ENCODE measurements around the gene FGGY. TPM values are rescaled to one million over a fixed set of nuclear protein-coding genes. Genes with fewer than 3 reads are reported as not detected.

The FGGY gene
- total RNA-seq, 1 donor from 2014 or later = 31.2 TPM

DNA sequence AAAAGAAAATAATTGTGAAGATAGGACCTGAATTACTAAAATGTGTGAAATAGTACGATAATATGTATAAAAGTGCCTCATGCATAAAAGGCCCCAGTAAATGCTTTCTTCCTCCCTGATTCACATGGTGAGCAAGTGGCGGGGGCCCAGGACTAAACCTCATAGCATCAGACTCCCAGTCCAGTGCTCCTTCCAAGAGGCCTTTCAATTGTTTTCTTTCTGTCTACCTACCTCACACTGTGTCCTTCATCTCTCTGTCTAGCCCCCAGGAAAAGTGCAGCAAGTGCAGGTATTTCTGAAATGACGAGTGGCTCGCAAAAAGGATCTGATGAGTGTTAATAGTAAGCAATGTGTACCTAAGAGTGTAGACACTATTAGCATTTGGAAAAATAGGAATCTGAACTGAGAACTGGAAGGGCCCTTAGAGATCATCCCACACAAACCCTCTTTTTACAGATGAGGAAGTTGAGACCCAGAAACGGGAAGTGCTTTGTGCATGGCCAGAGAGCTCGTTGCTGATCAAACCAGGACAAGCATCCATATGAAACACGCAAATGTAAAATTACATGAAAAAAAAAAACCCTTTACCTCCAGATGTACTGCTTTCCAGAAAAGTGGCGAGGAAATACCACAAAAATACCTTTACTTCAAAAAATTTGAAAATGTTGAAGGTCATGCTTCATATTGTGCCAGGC lies 399.7 kb downstream of the FGGY start:
- DNase-seq = no peak
- H3K36me3 ChIP-seq = no peaks in the 10 kb centered on the region
- H3K4me1 ChIP-seq = peaks cover 34% of the 10 kb centered on the region
- intact Hi-C loops (cut with micrococcal nuclease) = loop anchor here (5.0 to 10.0 kb wide), 3 partner anchors 61 to 954 kb away; partner anchors contain the start of gene JUN
- TF ChIP-seq, protein P1, sequence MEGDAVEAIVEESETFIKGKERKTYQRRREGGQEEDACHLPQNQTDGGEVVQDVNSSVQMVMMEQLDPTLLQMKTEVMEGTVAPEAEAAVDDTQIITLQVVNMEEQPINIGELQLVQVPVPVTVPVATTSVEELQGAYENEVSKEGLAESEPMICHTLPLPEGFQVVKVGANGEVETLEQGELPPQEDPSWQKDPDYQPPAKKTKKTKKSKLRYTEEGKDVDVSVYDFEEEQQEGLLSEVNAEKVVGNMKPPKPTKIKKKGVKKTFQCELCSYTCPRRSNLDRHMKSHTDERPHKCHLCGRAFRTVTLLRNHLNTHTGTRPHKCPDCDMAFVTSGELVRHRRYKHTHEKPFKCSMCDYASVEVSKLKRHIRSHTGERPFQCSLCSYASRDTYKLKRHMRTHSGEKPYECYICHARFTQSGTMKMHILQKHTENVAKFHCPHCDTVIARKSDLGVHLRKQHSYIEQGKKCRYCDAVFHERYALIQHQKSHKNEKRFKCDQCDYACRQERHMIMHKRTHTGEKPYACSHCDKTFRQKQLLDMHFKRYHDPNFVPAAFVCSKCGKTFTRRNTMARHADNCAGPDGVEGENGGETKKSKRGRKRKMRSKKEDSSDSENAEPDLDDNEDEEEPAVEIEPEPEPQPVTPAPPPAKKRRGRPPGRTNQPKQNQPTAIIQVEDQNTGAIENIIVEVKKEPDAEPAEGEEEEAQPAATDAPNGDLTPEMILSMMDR (IDR thresholded peaks at IDR 0.05; ENCODE audit: borderline replicate concordance) = no peak
- no peak overlapping the region for H3K27ac ChIP-seq (replicated peaks)
- no peaks in the 10 kb centered on the region for H3K9me3 ChIP-seq (replicated peaks)
- H3K27me3 ChIP-seq (ENCODE audit: low read depth) = no peaks in the 10 kb centered on the region
- no peak overlapping the region for H3K4me3 ChIP-seq

DNA sequence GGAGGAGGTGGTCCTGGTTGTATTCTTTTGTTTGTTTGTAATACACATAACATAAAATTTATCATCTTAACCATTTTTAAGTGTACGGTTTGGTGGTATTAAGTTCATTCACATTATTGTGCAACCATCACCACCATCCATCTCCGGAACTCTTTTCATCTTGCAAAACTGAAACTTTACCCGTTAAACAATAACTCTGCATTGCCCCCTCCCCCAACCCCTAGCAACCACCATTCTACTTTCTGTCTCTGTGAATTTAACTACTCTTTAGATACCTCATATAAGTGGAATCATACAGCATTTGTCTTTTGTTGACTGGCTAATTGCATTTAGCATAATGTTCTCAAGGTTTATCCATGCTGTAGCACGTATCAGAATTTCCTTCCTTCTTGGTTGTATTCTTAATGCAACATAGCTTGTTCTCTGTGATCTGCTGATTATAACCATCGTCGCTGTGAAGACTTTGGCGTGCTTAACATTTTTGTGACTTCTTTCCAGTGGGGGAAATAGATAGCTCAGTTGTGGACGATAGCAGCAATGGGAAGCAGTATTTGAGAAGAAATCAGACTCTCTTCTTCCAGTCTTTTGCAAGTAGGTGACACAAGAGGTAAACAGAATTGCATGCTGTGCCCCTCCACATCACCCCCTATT lies 400.4 kb downstream of the FGGY start:
- intact Hi-C loops (cut with micrococcal nuclease) = loop anchor here (5.0 to 10.0 kb wide), 3 partner anchors 60 to 955 kb away; partner anchors contain the start of gene JUN
- peak overlapping the region; percentile 50 for H3K27ac ChIP-seq (replicated peaks)
- no peaks in the 10 kb centered on the region for H3K27me3 ChIP-seq (ENCODE audit: low read depth)
- H3K9me3 ChIP-seq (replicated peaks) = no peaks in the 10 kb centered on the region
- DNase-seq = no peak
- no peak overlapping the region for H3K4me3 ChIP-seq
- peaks cover 28% of the 10 kb centered on the region for H3K4me1 ChIP-seq
- H3K36me3 ChIP-seq = no peaks in the 10 kb centered on the region
- TF ChIP-seq, protein P1 (IDR thresholded peaks at IDR 0.05; ENCODE audit: borderline replicate concordance) = no peak

DNA sequence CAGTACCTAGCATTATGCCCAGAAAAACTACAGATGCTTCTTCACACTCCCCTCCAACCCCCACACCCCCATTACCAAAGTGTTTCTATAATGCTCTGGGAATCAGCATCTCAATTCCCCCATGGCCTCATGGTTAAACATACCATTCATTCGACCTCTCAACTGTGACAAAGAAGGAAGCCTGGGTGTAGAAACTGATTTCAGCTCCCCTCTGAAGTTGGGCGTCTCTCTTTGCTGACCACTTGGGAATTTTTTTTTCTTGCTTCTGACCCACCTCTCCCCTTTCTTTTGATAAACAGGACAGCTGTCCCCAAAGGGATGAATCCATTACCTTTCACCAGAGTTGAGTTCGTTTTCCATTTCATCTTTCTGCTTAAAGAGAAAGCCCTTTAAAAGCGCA lies 401.5 kb downstream of the FGGY start:
- DNase-seq = no peak
- H3K9me3 ChIP-seq (replicated peaks) = no peaks in the 10 kb centered on the region
- peak overlapping the region; percentile 45 for H3K27ac ChIP-seq (replicated peaks)
- no peaks in the 10 kb centered on the region for H3K36me3 ChIP-seq
- H3K4me1 ChIP-seq = peaks cover 34% of the 10 kb centered on the region
- TF ChIP-seq, protein P1 (IDR thresholded peaks at IDR 0.05; ENCODE audit: borderline replicate concordance) = no peak
- H3K4me3 ChIP-seq = no peak overlapping the region
- intact Hi-C loops (cut with micrococcal nuclease) = loop anchor here (5.0 to 10.0 kb wide), 3 partner anchors 59 to 956 kb away; partner anchors contain the start of gene JUN
- no peaks in the 10 kb centered on the region for H3K27me3 ChIP-seq (ENCODE audit: low read depth)

DNA sequence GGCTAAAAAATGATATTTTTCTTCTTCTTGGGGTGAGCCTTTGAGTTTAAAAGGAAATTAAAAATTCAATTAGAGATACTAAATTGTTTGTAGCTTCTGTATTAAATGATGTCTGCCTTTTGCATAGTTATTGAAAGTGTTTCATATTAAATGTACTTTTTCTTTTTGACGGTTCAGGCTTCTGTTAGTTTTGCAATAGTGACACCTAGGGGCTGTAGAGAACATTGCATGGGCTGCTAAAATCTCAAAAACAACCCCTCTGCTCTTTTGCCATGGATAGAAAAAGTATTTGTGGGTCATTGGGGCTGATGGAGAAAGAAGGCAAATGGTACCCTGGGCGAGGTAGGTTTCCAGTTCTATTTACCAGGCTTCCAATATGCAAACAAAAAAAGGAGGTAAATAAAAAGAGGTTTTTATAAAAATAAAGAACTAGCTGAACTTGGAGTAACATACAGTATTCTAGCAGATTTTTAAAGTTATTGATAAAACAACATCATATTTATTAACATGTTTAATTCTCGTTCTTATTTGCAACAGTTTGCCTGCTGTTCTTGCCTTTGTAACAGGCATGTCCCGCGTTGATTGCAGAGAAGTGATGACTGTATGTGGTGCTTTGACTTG lies 402.4 kb downstream of the FGGY start:
- H3K27me3 ChIP-seq (ENCODE audit: low read depth) = no peaks in the 10 kb centered on the region
- H3K4me1 ChIP-seq = peaks cover 43% of the 10 kb centered on the region
- peak overlapping the region; percentile 45 for H3K27ac ChIP-seq (replicated peaks)
- intact Hi-C loops (cut with micrococcal nuclease) = loop anchor here (5.0 to 10.0 kb wide), 3 partner anchors 58 to 957 kb away; partner anchors contain the start of gene JUN
- DNase-seq = no peak
- TF ChIP-seq, protein P1 (IDR thresholded peaks at IDR 0.05; ENCODE audit: borderline replicate concordance) = peak; percentile 97
- no peak overlapping the region for H3K4me3 ChIP-seq
- no peaks in the 10 kb centered on the region for H3K9me3 ChIP-seq (replicated peaks)
- H3K36me3 ChIP-seq = no peaks in the 10 kb centered on the region

DNA sequence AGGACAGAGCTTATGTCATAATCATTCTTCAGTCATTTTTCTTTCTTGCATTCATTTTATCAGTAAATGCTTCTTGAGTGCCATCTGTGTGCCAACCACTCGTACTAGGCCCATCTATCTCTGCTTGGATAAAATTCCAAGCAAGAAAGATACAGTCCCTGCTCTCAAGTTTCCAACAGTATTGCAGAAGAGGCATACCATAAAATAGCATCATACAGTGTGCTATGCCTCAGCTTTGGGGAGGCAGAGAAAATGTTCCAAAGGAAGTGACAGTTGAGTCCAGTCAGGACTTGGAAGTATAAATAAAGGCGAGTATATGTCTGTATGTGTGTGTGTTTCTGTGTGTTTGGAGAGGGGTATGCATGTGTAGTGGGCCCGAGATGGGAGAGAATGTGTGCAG lies 404.5 kb downstream of the FGGY start:
- H3K36me3 ChIP-seq = no peaks in the 10 kb centered on the region
- no peak for DNase-seq
- H3K27ac ChIP-seq (replicated peaks) = no peak overlapping the region
- H3K27me3 ChIP-seq (ENCODE audit: low read depth) = no peaks in the 10 kb centered on the region
- H3K4me1 ChIP-seq = peaks cover 63% of the 10 kb centered on the region
- TF ChIP-seq, protein P1 (IDR thresholded peaks at IDR 0.05; ENCODE audit: borderline replicate concordance) = no peak
- intact Hi-C loops (cut with micrococcal nuclease) = loop anchor here (10.0 kb wide), 1 partner anchor 407 kb away; the partner anchor contains the start of gene FGGY
- no peak overlapping the region for H3K4me3 ChIP-seq
- no peaks in the 10 kb centered on the region for H3K9me3 ChIP-seq (replicated peaks)

Data from left ventricle myocardium inferior (tissue), 1 donor.